SH-SY5Y (cell line): ENCODE results near the gene COA6.

Experiments
- GATA2 ChIP-seq: IDR thresholded peaks from 2 replicates; pipeline ENCODE4 v1.6.1; 2011; ENCODE audit warnings: mild to moderate bottlenecking, low read depth, low read length
- GATA3 ChIP-seq: IDR thresholded peaks from 2 replicates; pipeline ENCODE4 v1.6.1; 2011; ENCODE audit warnings: low read depth, mild to moderate bottlenecking, low read length, moderate library complexity

DNA sequence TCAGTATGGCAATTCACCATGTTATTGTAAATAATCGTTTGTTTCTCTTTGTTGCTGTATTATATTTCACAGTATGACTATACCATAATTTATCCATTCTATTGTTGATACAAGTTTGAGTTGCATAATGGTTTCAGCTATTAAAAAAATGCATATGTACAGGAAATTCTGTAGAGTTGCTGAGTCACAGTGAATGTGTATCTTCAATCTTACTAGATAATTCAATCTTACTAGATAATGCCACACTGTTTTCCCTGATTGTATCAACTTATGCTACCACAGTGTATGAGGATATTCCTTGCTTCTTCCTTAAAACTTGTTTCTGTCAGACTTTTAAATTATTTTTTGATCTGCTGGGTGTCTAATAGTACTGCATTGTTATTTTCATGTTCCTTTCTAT, 3.5 kb upstream of the COA6 start:
- TF ChIP-seq GATA2: no peak
- TF ChIP-seq GATA3: no peak
